HepG2 (cell line): ENCODE results near the gene VARS1. TPM values are rescaled to one million over a fixed set of nuclear protein-coding genes. Genes with fewer than 3 reads are reported as not detected.

Experiments
- ARNT2 ChIP-seq: sonication (generic); formaldehyde crosslinking; IDR thresholded peaks from 2 replicates; pipeline ENCODE4 v1.8.0; 2022; ENCODE audit warnings: mild to moderate bottlenecking, low read depth, missing genetic modification reagents, moderate library complexity
- ATF2 ChIP-seq: sonication (generic); formaldehyde crosslinking; IDR thresholded peaks from 2 replicates; pipeline ENCODE4 v1.4.0; 2020; ENCODE audit warnings: missing genetic modification reagents
- CC2D1A ChIP-seq: sonication (generic); formaldehyde crosslinking; IDR thresholded peaks from 2 replicates; pipeline ENCODE4 v1.8.1; 2023; ENCODE audit warnings: mild to moderate bottlenecking, missing genetic modification reagents
- DBP ChIP-seq: sonication (generic); formaldehyde crosslinking; IDR thresholded peaks from 2 replicates; pipeline ENCODE4 v1.4.0; 2020; ENCODE audit warnings: missing genetic modification reagents; ENCODE audit errors: not compliant biosample characterization
- ERF ChIP-seq: IDR thresholded peaks from 2 replicates; pipeline ENCODE4 v1.6.1; 2018; ENCODE audit warnings: missing biosample characterization, missing genetic modification reagents
- GLMP ChIP-seq: sonication (generic); formaldehyde crosslinking; IDR thresholded peaks from 2 replicates; pipeline ENCODE4 v1.9.0; 2021; ENCODE audit warnings: missing genetic modification reagents, mild to moderate bottlenecking, borderline replicate concordance
- HMG20A ChIP-seq: IDR thresholded peaks from 2 replicates; pipeline ENCODE4 v1.6.1; 2016; ENCODE audit warnings: borderline replicate concordance
- IKZF4 ChIP-seq: sonication (generic); formaldehyde crosslinking; IDR thresholded peaks from 2 replicates; pipeline ENCODE4 v1.5.1; 2020; ENCODE audit warnings: borderline replicate concordance, mild to moderate bottlenecking, low read depth, missing genetic modification reagents; ENCODE audit errors: not compliant biosample characterization
- LCORL ChIP-seq, 2 experiments: fragments of 450-650 bp in 1 of 2; sonication (generic) in 1 of 2; formaldehyde crosslinking in 1 of 2; IDR thresholded peaks; 2 replicates each; pipeline versions ENCODE4 v1.5.0 to v1.6.1; 2017 to 2020; ENCODE audit warnings: antibody characterized with exemption in 1 of 2, missing genetic modification reagents in 1 of 2
- MEF2D ChIP-seq: sonication (generic); formaldehyde crosslinking; IDR thresholded peaks from 2 replicates; pipeline ENCODE4 v1.5.1; 2020; ENCODE audit warnings: mild to moderate bottlenecking, missing genetic modification reagents
- MTA3 ChIP-seq: sonication (generic); formaldehyde crosslinking; IDR thresholded peaks from 2 replicates; pipeline ENCODE4 v1.4.0; 2020; ENCODE audit warnings: missing genetic modification reagents
- NCOA1 ChIP-seq: sonication (generic); formaldehyde crosslinking; IDR thresholded peaks from 2 replicates; pipeline ENCODE4 v1.9.0; 2021; ENCODE audit warnings: missing genetic modification reagents
- TBX2 ChIP-seq: sonication (generic); formaldehyde crosslinking; IDR thresholded peaks from 2 replicates; pipeline ENCODE4 v1.5.0; 2020; ENCODE audit warnings: missing genetic modification reagents, mild to moderate bottlenecking, borderline replicate concordance
- TGIF2 ChIP-seq: IDR thresholded peaks from 2 replicates; pipeline ENCODE4 v1.6.1; 2016; ENCODE audit warnings: control low read depth, missing compliant biosample characterization
- ZBTB10 ChIP-seq: sonication (generic); formaldehyde crosslinking; IDR thresholded peaks from 2 replicates; pipeline ENCODE4 v1.4.0; 2020; ENCODE audit warnings: missing genetic modification reagents, borderline replicate concordance
- ZFY ChIP-seq: sonication (generic); formaldehyde crosslinking; IDR thresholded peaks from 2 replicates; pipeline ENCODE4 v1.4.0; 2020; ENCODE audit warnings: missing genetic modification reagents
- ZNF253 ChIP-seq: sonication (generic); formaldehyde crosslinking; IDR thresholded peaks from 2 replicates; pipeline ENCODE4 v1.8.0; 2022; ENCODE audit warnings: mild to moderate bottlenecking, missing genetic modification reagents, borderline replicate concordance
- ZNF256 ChIP-seq: sonication (generic); formaldehyde crosslinking; conservative IDR thresholded peaks from 2 replicates; pipeline ENCODE4 v1.4.0; 2020; ENCODE audit warnings: missing genetic modification reagents
- ZNF616 ChIP-seq: sonication (generic); formaldehyde crosslinking; IDR thresholded peaks from 2 replicates; pipeline ENCODE4 v1.5.0; 2020; ENCODE audit warnings: low read depth, mild to moderate bottlenecking, missing genetic modification reagents
- ZNF792 ChIP-seq: IDR thresholded peaks from 2 replicates; pipeline ENCODE4 v1.6.1; 2016
- polyA plus RNA-seq, 8 experiments: library from polyadenylated mRNA; depleted of rRNA in 3 of 8; stranded (reverse) in 7 of 8; unstranded in 1 of 8; fragments of >200 nt; fragmentation: Illumina TruSeq in 4 of 8; extraction: Trizol in 4 of 8; gene quantifications; 2 replicates each; pipeline versions ENCODE4 v1.2.1 to v1.2.3, GENCODE V29; 2011 to 2016; ENCODE audit warnings: low read depth in 4 of 8, missing spikeins in 1 of 8, mixed read lengths in 1 of 8; ENCODE audit not compliant: insufficient read depth in 1 of 8
- total RNA-seq, 5 experiments: library from RNA; depleted of rRNA; stranded (reverse); fragments of >200 nt; fragmentation: Illumina TruSeq; extraction: Trizol; gene quantifications; 2 replicates each; pipeline ENCODE4 v1.2.3, GENCODE V29; 2016; ENCODE audit warnings: low read depth in 1 of 5

VARS1 gene
- total and polyA plus RNA-seq, 2 of the 13 experiments (the other 11 are each of a cell fraction or from before 2014, with no cell fraction given): 14.7 to 56.1 TPM

GRCh38 chr6:31775633-31776484 is 19.7 kb downstream of the VARS1 start (continued):
- TF ChIP-seq ATF2 (CRISPR knock-in tag): no peak
- peak; percentile 66 for TF ChIP-seq TBX2 (CRISPR knock-in tag)
- no peak for TF ChIP-seq TGIF2 (CRISPR knock-in tag)
- TF ChIP-seq IKZF4: no peak
- 0 out of 2 replicates have a peak, but pooled peaks have one; percentile 49 for TF ChIP-seq ARNT2 (CRISPR knock-in tag)
- no peak for TF ChIP-seq LCORL (IDR thresholded peaks at IDR 0.05)
- TF ChIP-seq LCORL (CRISPR knock-in tag; IDR thresholded peaks at IDR 0.05): peak; percentile 73; the same call in 1 of the 2 replicates
- no peak for TF ChIP-seq ZNF253 (CRISPR knock-in tag)
- no peak for TF ChIP-seq ZNF256
- TF ChIP-seq ZFY (CRISPR knock-in tag): peak; percentile 47; the same call in 1 of the 2 replicates
- TF ChIP-seq MTA3 (CRISPR knock-in tag): no peak
- TF ChIP-seq CC2D1A (CRISPR knock-in tag): no peak
- TF ChIP-seq NCOA1 (CRISPR knock-in tag): no peak
- no peak for TF ChIP-seq ZNF792 (CRISPR knock-in tag)
- TF ChIP-seq HMG20A: 0 out of 2 replicates have a peak, but pooled peaks have one; percentile 19
- no peak; the same call in 1 of the 2 replicates for TF ChIP-seq MEF2D (CRISPR knock-in tag)
- no peak for TF ChIP-seq DBP (CRISPR knock-in tag)
- TF ChIP-seq ZBTB10 (CRISPR knock-in tag): no peak
- no peak for TF ChIP-seq ZNF616 (CRISPR knock-in tag)
- no peak for TF ChIP-seq ERF (CRISPR knock-in tag)
- no peak for TF ChIP-seq GLMP (CRISPR knock-in tag)
